Heart left ventricle (tissue), 16 donors: Measurements from ENCODE around the gene PLPP3. TPM values are rescaled to one million over a fixed set of nuclear protein-coding genes. Genes with fewer than 3 reads are reported as not detected.

Source experiments
- ATAC-seq, 4 donors: fragments of 200-7000 bp; cut with Tn5 transposase; one replicate each; pipeline ENCODE4 v1.9.1; 2020 to 2022; ENCODE audit warnings: moderate library complexity in 4 of 4, mild to moderate bottlenecking in 3 of 4, moderate number of reproducible peaks in 1 of 4
- DNase-seq, 5 donors: peaks; one replicate each; pipeline ENCODE4 v3.0.0-alpha.2; 2020
- H3K27ac ChIP-seq, 12 donors: fragments of 200-600 bp; sonication (generic) in 4 of 12; one replicate each; pipeline versions ENCODE4 v1.5.0 to v1.8.0; 2016 to 2022; ENCODE audit warnings: mild to moderate bottlenecking in 2 of 12
- H3K27me3 ChIP-seq, 9 donors: fragments of 200-600 bp; sonication (generic) in 2 of 9; one replicate each; pipeline versions ENCODE4 v1.5.1 to v1.8.0; 2016 to 2022; ENCODE audit warnings: mild to moderate bottlenecking in 3 of 9
- H3K36me3 ChIP-seq, 9 donors: fragments of 200-600 bp; sonication (generic) in 2 of 9; one replicate each; pipeline versions ENCODE4 v1.5.0 to v1.8.0; 2018 to 2022; ENCODE audit warnings: mild to moderate bottlenecking in 2 of 9
- H3K4me1 ChIP-seq, 12 donors: fragments of 200-600 bp; sonication (generic) in 4 of 12; one replicate each; pipeline versions ENCODE4 v1.5.0 to v1.8.0; 2016 to 2022; ENCODE audit warnings: mild to moderate bottlenecking in 3 of 12
- H3K4me3 ChIP-seq, 12 donors: fragments of 200-600 bp; sonication (generic) in 4 of 12; one replicate each; pipeline versions ENCODE4 v1.5.0 to v1.8.0; 2017 to 2022; ENCODE audit warnings: mild to moderate bottlenecking in 9 of 12, moderate library complexity in 4 of 12
- H3K9me3 ChIP-seq, 12 donors: fragments of 200-600 bp; sonication (generic) in 4 of 12; one replicate each; pipeline versions ENCODE4 v1.5.0 to v1.8.0; 2016 to 2022; ENCODE audit warnings: mild to moderate bottlenecking in 1 of 12
- POLR2A ChIP-seq, 2 donors: fragments of 450-650 bp; IDR thresholded peaks; one replicate each; pipeline ENCODE4 v1.6.1; 2017; ENCODE audit warnings: antibody characterized with exemption in 2 of 2, mild to moderate bottlenecking in 2 of 2, moderate library complexity in 2 of 2
- WGBS, 4 donors: extraction: QIAGEN DNeasy Blood & Tissue Kit in 2 of 4; methylation state at CpG; one replicate each; pipeline versions ENCODE4 v1.1.5 to v1.1.7; 2013 to 2018; 5-methylcytosine and 5-hydroxymethylcytosine counted together
- intact Hi-C, 10 donors: fragments of 100-400 bp; cut with DNase I; formaldehyde crosslinking; loops; one replicate each; pipeline versions ENCODE4 v1.11.1 to v1.14.2; 2022
- polyA plus RNA-seq, 2 donors: library from polyadenylated mRNA; stranded (reverse); fragments of 200-250 nt; gene quantifications; one replicate each; pipeline ENCODE4 v1.2.3, GENCODE V29; 2013
- total RNA-seq, 9 donors: library from RNA; depleted of rRNA in 2 of 9; stranded (reverse); fragments of >200 nt in 2 of 9; fragmentation: NEBNext Ultra II Directional in 3 of 9; extraction: Animal tissue kit (Norgen Biotek cat#: 25700) in 3 of 9; gene quantifications; one replicate each; pipeline versions ENCODE4 v1.1.0 to v1.2.4, GENCODE V29; 2016 to 2023
- TF ChIP-seq, protein P1 (sequence below), 12 donors: fragments of 200-600 bp; sonication (generic) in 4 of 12; IDR thresholded peaks; one replicate each; pipeline versions ENCODE4 v1.5.0 to v1.8.0; 2018 to 2022; ENCODE audit warnings: antibody characterized with exemption in 12 of 12, mild to moderate bottlenecking in 5 of 12
- donor health status: ischemic (EF 13 %, LVEDD 7.1; RV severe dilation, severe dysfunction).
- donor health status: healthy with polysubstance abuse.
- donor health status: DM: no; HTN: yes; CAD: no.
- donor health status: DM: no; HTN: no; CAD: no.
- donor health status: ischemic (EF 25% LVEDD 6.9; RV normal size, moderate dysfunction).
- donor health status: ischemic (EF 25% LVEDD 5.7; RV mildly dilated, moderate dysfunction).
- donor health status: healthy.
- donor health status: DM: yes; HTN: yes; CAD: no.
- donor health status: ischemic (EF 35%, LVEDD 5.7; RV mildly dilated, moderate dysfunction).
- donor health status: nonischemic (EF 11% LVEDD 7.7; RV severe dilation, severe dysfunction).
- donor health status: DM: yes; HTN: yes; CAD: no.
- donor health status: PGD.
- donor health status: ischemic (EF 29% LVEDD 5.4; RV normal size, mild dysfunction).
- donor health status: nonischemic (EF 23%, LVEDD 6.1; RV moderate dilation, normal function).

The PLPP3 gene
- total and polyA plus RNA-seq, 11 donors, result 17.1 to 221 (median 89.9) TPM

- no peaks in the 10 kb centered on the region for H3K27me3 ChIP-seq
- H3K9me3 ChIP-seq, result no peaks in the 10 kb centered on the region
- intact Hi-C loops, result no loop called here
- H3K4me3 ChIP-seq, result no peak overlapping the region
- 46 to 53% (median 47%) methylated on average over 9 of the region's 9 CpGs for WGBS, 4 donors
- no peak for DNase-seq
- ATAC-seq, result peak in 3 of 4 donors; percentile 12 to 41 (median 23)
- TF ChIP-seq POLR2A (IDR thresholded peaks at IDR 0.05), result no peak
- TF ChIP-seq, protein P1, sequence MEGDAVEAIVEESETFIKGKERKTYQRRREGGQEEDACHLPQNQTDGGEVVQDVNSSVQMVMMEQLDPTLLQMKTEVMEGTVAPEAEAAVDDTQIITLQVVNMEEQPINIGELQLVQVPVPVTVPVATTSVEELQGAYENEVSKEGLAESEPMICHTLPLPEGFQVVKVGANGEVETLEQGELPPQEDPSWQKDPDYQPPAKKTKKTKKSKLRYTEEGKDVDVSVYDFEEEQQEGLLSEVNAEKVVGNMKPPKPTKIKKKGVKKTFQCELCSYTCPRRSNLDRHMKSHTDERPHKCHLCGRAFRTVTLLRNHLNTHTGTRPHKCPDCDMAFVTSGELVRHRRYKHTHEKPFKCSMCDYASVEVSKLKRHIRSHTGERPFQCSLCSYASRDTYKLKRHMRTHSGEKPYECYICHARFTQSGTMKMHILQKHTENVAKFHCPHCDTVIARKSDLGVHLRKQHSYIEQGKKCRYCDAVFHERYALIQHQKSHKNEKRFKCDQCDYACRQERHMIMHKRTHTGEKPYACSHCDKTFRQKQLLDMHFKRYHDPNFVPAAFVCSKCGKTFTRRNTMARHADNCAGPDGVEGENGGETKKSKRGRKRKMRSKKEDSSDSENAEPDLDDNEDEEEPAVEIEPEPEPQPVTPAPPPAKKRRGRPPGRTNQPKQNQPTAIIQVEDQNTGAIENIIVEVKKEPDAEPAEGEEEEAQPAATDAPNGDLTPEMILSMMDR (IDR thresholded peaks at IDR 0.05), result no peak
- peaks cover 12 to 97% (median 78%) of the 10 kb centered on the region in 12 donors for H3K4me1 ChIP-seq
- H3K36me3 ChIP-seq, result peaks cover 0 to 5% (median 0%) of the 10 kb centered on the region in 9 donors
- H3K27ac ChIP-seq, result peak overlapping the region in 11 of 12 donors; percentile 11 to 63 (median 52)
Measured at GRCh38 chr1:56566061-56566744, 13.2 kb downstream of the PLPP3 start.

GRCh38 chr1:56564615-56565014 lies 14.7 kb downstream of the PLPP3 start:
- Histone ChIP-seq H3K27me3 (no peaks in the 10 kb centered on the region), H3K9me3 (no peaks in the 10 kb centered on the region), H3K4me1 (peaks cover 12 to 96% (median 66%) of the 10 kb centered on the region in 12 donors), H3K27ac (peak overlapping the region; percentile 9 to 62 (median 26)), H3K36me3 (peaks cover 0 to 5% (median 0%) of the 10 kb centered on the region in 9 donors), H3K4me3 (no peak overlapping the region)
- 50 to 66% (median 57%) methylated on average over 2 of the region's 2 CpGs for WGBS, 4 donors
- no peak for DNase-seq
- intact Hi-C loops, result no loop called here
- ATAC-seq, result no peak
- TF ChIP-seq, protein P1 (IDR thresholded peaks at IDR 0.05), result no peak
- TF ChIP-seq POLR2A (IDR thresholded peaks at IDR 0.05), result no peak

DNA sequence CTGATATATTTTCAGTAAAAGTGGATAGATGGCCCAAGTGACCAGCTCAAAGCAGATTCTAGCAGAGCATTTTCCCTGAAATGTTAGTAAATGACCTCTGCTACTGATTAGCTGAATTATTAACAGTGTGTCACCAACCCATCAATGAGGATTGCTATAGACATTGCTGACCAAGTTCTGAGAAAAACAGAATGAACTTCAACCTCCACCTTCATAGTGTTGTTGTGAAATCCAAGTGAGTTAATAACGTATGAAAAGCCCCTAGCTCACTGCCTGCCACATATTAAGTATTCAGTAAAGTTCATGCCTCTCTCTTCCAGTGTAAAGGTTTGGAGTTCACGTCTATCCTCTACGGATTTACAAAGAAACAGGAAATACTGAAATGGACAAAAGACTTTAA lies 15.8 kb downstream of the PLPP3 start:
- Histone ChIP-seq H3K27ac (peak overlapping the region in 8 of 12 donors; percentile 0 to 54 (median 24)), H3K36me3 (peaks cover 0 to 5% (median 0%) of the 10 kb centered on the region in 9 donors), H3K27me3 (no peaks in the 10 kb centered on the region), H3K9me3 (no peaks in the 10 kb centered on the region), H3K4me1 (peaks cover 12 to 97% (median 66%) of the 10 kb centered on the region in 12 donors), H3K4me3 (no peak overlapping the region)
- ATAC-seq (no peak), DNase-seq (no peak)
- intact Hi-C loops, result no loop called here
- no peak for TF ChIP-seq POLR2A (IDR thresholded peaks at IDR 0.05)
- TF ChIP-seq, protein P1 (IDR thresholded peaks at IDR 0.05), result no peak
- WGBS, 4 donors, result 31 to 59% (median 47%) methylated on average over 3 of the region's 3 CpGs

DNA sequence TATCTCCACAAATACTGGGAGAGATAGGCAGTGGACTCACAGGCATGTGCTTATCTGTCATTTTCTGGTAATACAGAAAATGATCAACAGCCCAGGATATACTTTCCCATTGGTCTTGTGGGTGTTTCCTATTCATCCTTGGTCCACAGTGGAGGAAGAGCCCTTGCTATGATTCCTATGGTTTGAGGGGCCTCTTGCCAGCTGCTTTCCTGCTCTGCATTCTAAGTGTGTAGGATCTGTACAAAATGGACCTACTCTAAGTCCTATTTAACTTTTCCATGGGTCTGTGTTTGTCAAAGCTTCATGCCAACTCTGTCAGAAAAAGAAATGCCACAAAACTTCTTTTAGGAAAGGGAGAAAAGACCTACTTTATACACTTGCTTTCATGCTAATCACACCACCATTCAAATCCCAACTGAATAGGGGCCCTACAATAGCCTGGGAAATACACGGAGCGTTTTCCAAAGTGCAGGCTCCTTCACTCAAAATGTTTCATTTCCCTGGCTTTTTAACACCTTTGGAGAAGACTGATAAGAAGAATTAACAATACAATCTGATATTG lies 16.4 kb downstream of the PLPP3 start:
- ATAC-seq, result no peak
- Histone ChIP-seq H3K27me3 (no peaks in the 10 kb centered on the region), H3K4me1 (peaks cover 12 to 97% (median 66%) of the 10 kb centered on the region in 12 donors), H3K27ac (peak overlapping the region in 9 of 12 donors; percentile 0 to 54 (median 8)), H3K36me3 (peaks cover 0 to 4% (median 0%) of the 10 kb centered on the region in 9 donors), H3K9me3 (no peaks in the 10 kb centered on the region), H3K4me3 (no peak overlapping the region)
- intact Hi-C loops, result no loop called here
- 32 to 52% (median 34%) methylated on average over 2 of the region's 2 CpGs for whole genome bisulfite sequencing, 4 donors
- DNase-seq, result no peak
- TF ChIP-seq, protein P1 (IDR thresholded peaks at IDR 0.05), result no peak
- TF ChIP-seq POLR2A (IDR thresholded peaks at IDR 0.05), result no peak
